GM12873 (cell line): ENCODE results near the gene SMIM12.

Experiments used
- CTCF ChIP-seq: IDR thresholded peaks from 2 replicates; pipeline ENCODE4 v1.5.1; 2012; ENCODE audit warnings: low read depth, mild to moderate bottlenecking, moderate library complexity, low read length, control low read depth; ENCODE audit not compliant: insufficient read depth; ENCODE audit errors: missing control alignments

The SMIM12 gene

DNA sequence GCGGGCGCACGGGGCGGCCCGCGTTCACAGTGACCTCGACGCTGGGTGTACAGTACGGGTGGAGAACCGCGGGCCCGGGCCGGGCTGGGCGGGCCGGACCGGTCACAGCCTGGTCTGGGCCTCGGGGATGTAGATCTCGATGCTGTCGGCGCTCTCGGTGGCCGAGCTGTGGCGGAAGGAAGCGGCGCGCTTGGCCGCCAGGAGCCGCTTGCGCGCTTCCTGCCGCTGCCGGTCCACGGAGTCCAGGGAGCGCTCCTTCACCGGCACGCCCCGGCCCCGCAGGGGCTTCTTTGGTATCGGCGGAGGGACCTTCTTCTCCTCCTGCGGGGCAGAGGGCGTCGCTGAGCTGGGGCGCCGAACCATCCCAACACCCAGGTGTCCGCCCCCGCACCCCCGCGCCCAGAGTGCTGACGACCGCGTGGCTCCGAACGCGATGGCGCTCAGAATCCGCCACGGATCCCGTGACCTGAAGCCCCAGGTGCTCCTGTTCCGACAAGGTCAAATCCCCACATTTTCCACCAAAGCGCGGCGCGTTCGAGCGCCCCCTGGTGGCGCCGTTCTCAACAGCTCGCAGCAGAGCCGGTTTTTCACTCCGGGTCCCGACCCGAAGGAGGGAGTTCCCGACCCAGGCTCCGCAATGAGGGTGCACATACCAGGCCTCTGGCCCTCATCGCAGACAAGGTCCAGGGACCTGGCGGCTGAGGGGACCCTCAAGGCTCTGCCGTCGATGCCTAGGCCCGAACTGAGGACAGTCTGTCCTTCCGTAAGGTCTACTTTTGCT lies 6.6 kb upstream of the SMIM12 start:
- TF ChIP-seq CTCF = peak; percentile 95

DNA sequence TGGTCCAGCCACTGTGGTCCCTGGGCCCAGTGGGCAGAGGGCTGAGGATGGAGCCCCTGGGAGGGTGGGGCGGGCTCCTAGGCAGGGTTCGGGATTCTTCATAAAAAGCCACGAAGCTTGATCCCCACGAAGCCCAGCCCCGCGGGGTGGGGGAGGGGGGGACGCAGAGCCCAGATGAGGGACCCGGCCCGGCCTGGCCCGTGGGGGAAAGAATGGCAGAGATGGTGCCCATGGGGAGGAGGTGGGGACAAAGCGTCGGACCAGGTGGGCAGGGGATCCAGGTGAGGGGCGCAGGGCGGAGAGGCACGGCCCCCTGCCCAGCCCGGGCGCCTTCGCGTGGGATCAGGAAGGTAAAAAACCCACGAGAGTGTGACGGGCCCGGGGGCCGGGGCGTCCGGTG lies 6.0 kb upstream of the SMIM12 start:
- no peak for TF ChIP-seq CTCF

GRCh38 chr1:34864759-34865158 lies 5.2 kb upstream of the SMIM12 start:
- no peak for TF ChIP-seq CTCF

DNA sequence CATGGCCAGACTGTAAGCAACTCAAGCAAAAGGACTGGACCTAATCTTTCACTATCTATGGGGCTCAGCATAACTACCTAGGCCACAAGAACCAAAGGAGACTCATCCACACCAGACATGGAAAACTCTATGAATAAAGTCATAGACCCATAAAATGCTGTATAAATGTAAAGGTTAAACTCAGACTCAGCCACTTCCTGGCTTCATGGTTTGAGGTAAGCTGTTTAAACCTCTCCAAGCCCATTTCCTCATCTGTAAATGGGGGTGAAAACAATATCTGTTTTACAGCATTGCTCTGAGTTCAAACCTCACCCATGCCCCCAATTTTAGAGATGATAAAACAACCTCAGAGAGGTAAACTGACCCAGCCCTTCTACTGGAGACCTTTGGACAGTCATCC lies 4.0 kb upstream of the SMIM12 start:
- TF ChIP-seq CTCF = no peak

DNA sequence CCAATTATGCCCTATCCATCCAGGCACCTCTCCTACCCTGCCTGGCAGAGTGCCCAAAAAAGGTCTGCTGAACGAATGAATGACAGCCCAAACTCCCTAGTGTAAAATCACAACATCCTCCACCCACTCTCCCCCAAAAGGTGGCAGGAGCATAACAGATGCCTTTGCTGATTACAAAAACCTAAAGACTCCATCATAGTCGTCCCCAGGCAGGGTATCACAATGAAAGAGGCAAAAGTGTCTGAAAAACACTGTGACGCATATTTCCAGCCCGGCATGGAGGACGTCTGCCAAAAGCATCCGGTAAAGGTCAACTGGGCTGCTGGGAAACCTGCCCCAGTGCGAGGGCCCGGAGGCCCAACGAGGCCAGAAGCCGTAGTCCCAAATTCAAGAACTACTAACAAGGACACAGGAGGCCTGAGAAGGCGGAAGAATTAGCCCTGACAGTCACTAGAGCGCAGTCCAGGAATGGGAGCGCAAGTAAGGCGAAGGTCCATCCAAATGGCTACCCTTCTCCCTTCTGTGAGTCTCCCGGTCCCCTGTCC lies 576 bp downstream of the SMIM12 start:
- TF ChIP-seq CTCF = no peak

DNA sequence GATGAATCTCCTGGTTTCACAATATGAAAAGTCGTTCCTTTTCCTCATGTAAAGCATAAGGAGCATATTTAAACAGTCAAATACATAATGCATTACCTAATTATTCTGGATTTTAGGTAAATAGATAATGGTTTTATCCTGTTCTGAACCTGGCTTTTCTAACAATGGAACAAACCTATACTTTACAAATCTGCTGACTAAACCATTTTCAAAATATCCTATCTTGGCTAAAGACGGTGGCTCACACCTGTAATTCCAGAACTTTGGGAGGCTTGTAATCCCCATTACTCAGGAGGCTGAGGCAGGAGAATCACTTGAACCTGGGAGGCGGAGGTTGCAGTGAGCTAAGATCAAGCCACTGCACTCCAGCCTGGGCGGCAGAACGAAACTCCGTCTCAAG lies 2.9 kb downstream of the SMIM12 start:
- no peak for TF ChIP-seq CTCF

DNA sequence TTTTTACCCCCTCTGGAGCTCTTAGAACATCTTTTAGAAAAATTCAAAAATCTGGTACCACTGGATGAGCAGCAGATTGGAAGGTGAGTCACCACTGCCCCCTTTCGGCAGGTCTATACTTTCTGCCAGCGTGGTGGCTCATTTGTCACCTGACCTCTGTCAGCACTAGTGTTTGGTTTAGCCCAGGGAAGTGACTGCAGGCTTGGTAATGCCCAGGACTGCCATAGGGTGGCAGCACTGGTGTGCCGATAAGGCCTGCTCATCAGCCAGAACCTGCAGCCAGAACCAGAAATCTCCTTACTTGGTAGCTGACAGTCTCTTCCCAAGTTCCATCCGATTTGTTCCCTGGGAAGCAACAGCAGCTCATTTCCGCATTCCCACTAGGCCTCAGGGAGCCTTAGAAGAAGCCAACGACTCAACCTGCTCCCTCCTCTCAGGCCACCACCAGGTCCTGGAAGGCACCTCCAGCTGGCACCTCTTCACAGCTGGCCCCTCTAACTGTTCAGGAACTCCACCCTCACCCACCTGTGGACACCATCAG lies 6.8 kb downstream of the SMIM12 start:
- peak; percentile 98 for TF ChIP-seq CTCF
